Retinal pigment epithelial cell (primary cell): ENCODE measurements around the gene PCDH10.

Experiments
- DNase-seq: peaks from one replicate; pipeline ENCODE4 v3.0.0-alpha.2; 2010; ENCODE audit warnings: low read depth
- H3K4me3 ChIP-seq: 2 replicates; pipeline ENCODE4 v1.5.1; 2011; ENCODE audit warnings: mild to moderate bottlenecking, low read length, control low read depth, moderate library complexity
- TF ChIP-seq, protein P1 (sequence below): conservative IDR thresholded peaks from 2 replicates; pipeline ENCODE4 v1.5.1; 2011; ENCODE audit warnings: low read depth, low read length, control low read depth, inconsistent platforms

Gene PCDH10

GRCh38 chr4:133151341-133151690, 2.2 kb downstream of the PCDH10 start:
- H3K4me3 ChIP-seq = peak overlapping the region; percentile 73

GRCh38 chr4:133151691-133152329, 2.7 kb downstream of the PCDH10 start:
- peak overlapping the region; percentile 73 for H3K4me3 ChIP-seq
- TF ChIP-seq, protein P1, sequence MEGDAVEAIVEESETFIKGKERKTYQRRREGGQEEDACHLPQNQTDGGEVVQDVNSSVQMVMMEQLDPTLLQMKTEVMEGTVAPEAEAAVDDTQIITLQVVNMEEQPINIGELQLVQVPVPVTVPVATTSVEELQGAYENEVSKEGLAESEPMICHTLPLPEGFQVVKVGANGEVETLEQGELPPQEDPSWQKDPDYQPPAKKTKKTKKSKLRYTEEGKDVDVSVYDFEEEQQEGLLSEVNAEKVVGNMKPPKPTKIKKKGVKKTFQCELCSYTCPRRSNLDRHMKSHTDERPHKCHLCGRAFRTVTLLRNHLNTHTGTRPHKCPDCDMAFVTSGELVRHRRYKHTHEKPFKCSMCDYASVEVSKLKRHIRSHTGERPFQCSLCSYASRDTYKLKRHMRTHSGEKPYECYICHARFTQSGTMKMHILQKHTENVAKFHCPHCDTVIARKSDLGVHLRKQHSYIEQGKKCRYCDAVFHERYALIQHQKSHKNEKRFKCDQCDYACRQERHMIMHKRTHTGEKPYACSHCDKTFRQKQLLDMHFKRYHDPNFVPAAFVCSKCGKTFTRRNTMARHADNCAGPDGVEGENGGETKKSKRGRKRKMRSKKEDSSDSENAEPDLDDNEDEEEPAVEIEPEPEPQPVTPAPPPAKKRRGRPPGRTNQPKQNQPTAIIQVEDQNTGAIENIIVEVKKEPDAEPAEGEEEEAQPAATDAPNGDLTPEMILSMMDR = peak; percentile 40
- no peak for DNase-seq

More at GRCh38 chr4:133151341-133151690, 2.2 kb downstream of the PCDH10 start:
- no peak for DNase-seq
- TF ChIP-seq, protein P1 = no peak

GRCh38 chr4:133152330-133152821, 3.3 kb downstream of the PCDH10 start:
- no peak for DNase-seq
- H3K4me3 ChIP-seq = peak overlapping the region; percentile 73
- TF ChIP-seq, protein P1 = no peak

DNA sequence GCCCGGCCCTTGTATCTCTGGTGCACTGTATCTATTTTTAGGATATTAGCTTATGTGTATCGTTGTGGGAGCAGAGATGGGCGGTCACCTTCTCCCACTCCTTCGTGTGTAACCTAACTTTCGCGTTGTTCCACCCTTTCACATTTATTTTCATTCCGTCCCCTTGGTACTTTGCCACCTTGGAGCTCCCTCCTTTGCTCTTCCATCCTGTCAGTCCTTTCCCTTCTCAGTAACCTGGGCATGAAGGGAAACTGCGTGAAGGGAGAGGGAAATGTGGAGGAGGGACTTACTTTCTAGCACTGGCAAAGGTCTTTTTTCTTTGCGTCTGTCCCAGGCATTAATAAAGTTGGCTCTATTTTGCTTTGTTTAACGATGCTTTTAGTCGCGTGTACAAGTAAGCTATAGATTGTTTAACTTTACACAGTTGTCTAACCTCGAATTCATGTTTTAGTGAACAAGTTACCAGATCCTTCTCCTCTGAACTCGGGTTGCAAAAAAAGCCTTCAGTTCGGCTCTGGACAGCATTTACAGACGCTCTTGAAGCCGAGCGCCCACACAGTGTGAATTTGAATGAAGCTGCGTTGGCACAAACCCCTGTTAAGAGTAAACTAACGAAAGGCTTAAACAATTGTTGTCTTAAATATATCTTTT, 3.9 kb downstream of the PCDH10 start:
- H3K4me3 ChIP-seq = peak overlapping the region; percentile 73
- no peak for DNase-seq
- TF ChIP-seq, protein P1 = no peak

GRCh38 chr4:133154725-133155124, 5.6 kb downstream of the PCDH10 start:
- TF ChIP-seq, protein P1 = peak; percentile 84
- H3K4me3 ChIP-seq = no peak overlapping the region
- no peak for DNase-seq

- DNase-seq = no peak
- no peak overlapping the region for H3K4me3 ChIP-seq
- TF ChIP-seq, protein P1 = no peak
These were observed 7.0 kb downstream of the PCDH10 start for GRCh38 chr4:133156096-133156495.

DNA sequence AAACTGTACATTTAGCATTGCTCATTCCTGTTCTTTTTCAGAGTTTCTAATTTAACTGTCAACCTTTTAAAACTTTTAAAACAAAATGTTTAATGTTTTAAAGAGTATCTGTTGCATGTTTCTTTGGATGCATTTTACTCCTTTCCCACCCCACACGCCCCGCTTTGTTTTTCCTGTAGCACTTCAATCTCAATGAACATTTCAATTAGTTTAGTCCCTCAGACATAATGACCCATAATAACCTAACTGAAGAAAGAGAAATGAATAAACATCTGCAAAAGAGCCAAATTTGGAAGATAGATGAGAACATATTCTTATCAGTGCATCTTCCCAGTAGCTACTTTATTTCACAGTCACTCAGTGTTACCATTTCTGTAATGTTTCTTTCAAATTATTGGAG, 7.5 kb downstream of the PCDH10 start:
- TF ChIP-seq, protein P1 = no peak
- no peak overlapping the region for H3K4me3 ChIP-seq
- DNase-seq = no peak
